Thyroid gland (tissue), 4 donors: ENCODE results near the gene MRPL51. TPM values are rescaled to one million over a fixed set of nuclear protein-coding genes. Genes with fewer than 3 reads are reported as not detected.

Source experiments
- DNase-seq, 2 donors: peaks; one replicate each; pipeline ENCODE4 v3.0.0-alpha.2; 2019
- H3K27ac ChIP-seq, 3 donors: fragments of 200-600 bp; sonication (generic); 1 replicate in 2 of 3; 2 replicates in 1 of 3; pipeline ENCODE4 v1.5.1; 2016 to 2019; ENCODE audit warnings: mild to moderate bottlenecking in 1 of 3, moderate library complexity in 1 of 3
- H3K27me3 ChIP-seq: fragments of 200-600 bp; sonication (generic); one replicate; pipeline ENCODE4 v1.5.1; 2019
- H3K36me3 ChIP-seq, 2 donors: fragments of 200-600 bp; sonication (generic); one replicate each; pipeline ENCODE4 v1.5.1; 2016 to 2019
- H3K4me1 ChIP-seq, 2 donors: fragments of 200-600 bp; sonication (generic); one replicate each; pipeline ENCODE4 v1.5.1; 2017 to 2019
- H3K4me3 ChIP-seq, 3 donors: fragments of 200-600 bp; sonication (generic); replicated peaks in 1 of 3; 1 replicate in 2 of 3; 2 replicates in 1 of 3; pipeline ENCODE4 v1.5.1; 2016; ENCODE audit warnings: mild to moderate bottlenecking in 1 of 3
- H3K9me3 ChIP-seq: fragments of 200-600 bp; sonication (generic); one replicate; pipeline ENCODE4 v1.5.1; 2017
- CTCF ChIP-seq, 6 experiments: fragments of 200-600 bp in 3 of 6; fragments of 450-650 bp in 3 of 6; sonication (generic) in 3 of 6; IDR thresholded peaks; one replicate each; pipeline ENCODE4 v1.5.1; 2016 to 2019; ENCODE audit warnings: antibody characterized with exemption in 6 of 6, mild to moderate bottlenecking in 2 of 6, inconsistent platforms in 1 of 6, moderate library complexity in 1 of 6
- POLR2A ChIP-seq, 2 donors: fragments of 450-650 bp; IDR thresholded peaks; one replicate each; pipeline ENCODE4 v1.6.1; 2017; ENCODE audit warnings: antibody characterized with exemption in 2 of 2, mild to moderate bottlenecking in 2 of 2, moderate library complexity in 1 of 2
- WGBS, 2 donors: methylation state at CpG; one replicate each; pipeline ENCODE4 v1.1.5; 2017; 5-methylcytosine and 5-hydroxymethylcytosine counted together
- intact Hi-C: fragments of 100-400 bp; cut with DNase I; formaldehyde crosslinking; loops from one replicate; pipeline ENCODE4 v1.15.1; 2023
- total RNA-seq, 4 donors: library from RNA; depleted of rRNA; stranded (reverse); fragments of >200 nt; gene quantifications; one replicate each; pipeline ENCODE4 v1.2.3, GENCODE V29; 2016

MRPL51 gene
- total RNA-seq: 10 to 100 TPM; 16.7 to 84.6 (median 46.9) TPM

DNA sequence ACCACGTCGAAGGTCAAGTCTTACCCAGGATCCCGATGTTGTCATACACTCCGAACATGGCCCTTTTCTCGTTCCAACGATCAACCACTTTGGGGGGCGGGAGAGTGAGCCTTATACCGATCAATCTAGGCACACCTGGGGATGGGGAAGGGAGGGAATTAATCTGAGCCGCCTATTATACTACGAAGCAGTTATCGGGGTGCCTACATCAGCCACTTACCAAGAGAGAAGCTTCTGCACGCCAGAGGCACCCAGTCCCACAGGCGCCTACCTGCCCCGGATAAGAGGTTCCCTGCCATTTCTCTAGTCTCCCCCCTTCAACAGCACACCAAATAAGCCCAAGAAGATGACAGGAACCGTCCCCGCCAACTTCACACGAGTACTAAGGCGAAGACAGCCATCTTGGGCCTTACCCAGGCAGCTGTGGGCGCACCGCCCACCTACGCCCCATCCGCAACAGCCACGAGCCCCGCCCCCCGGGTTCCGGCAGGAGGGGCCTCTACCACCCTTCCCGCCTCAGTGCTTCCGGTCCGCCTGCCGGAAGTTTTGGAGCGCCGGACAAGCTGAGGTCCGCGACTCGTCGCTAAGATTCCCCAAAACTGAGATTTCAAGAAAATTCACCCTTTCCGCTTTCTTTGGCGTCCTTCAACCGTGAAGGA lies at the start of gene MRPL51:
MRPL51 (minus strand) TSS at position 425 of the 659 bp plus-strand sequence; CDS start at position 299, 126 bp downstream.
- intact Hi-C loops: loop anchor here (2.0 kb wide), 1 partner anchor 44 kb away; no protein-coding TSS in a partner anchor
- no peaks in the 10 kb centered on the region for H3K9me3 ChIP-seq
- TF ChIP-seq POLR2A (IDR thresholded peaks at IDR 0.05) (peak; percentile 14 to 92), CTCF (IDR thresholded peaks at IDR 0.05) (no peak)

DNA sequence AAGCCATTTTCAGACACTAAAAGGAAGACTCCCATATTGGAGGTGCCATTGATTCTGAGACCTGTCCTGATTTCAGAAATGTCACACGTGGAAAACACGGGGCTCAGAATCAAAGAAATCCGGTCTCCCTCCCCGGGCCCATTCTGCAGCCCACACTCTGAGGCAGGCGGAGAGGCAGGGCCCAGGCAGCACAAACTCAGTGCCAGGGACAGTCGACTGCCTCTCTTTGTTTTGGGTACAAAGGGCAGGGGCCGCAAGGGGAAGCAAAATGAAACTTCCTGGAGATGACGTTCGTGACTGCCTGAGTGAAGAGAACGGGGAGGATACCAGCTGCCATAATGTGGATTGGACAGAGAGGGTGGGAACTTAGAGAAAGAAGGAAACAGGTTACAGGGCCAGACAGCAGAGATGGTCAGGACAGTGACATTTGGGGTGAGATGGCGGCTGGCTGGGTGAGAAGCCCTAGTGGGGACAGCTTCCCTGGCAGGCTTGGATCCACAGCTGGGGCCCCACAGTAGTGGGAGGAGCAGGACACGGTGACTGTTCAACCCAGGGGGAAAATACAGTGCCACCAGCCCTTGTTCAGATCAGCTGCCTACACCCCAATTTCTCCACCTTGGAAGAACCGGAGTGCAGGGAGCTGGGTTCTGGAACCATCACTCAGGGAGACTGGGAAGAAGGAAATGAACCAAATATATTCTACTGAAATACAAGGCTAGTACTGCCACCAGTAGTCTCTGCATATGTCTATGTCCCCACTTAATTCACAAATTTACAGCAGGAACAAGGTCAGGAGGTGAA lies 49.3 kb upstream of the MRPL51 start:
- TF ChIP-seq POLR2A (IDR thresholded peaks at IDR 0.05) (no peak), CTCF (IDR thresholded peaks at IDR 0.05) (no peak)
- peaks cover 11 to 13% of the 10 kb centered on the region in 2 donors for H3K36me3 ChIP-seq
- peaks cover 16 to 22% of the 10 kb centered on the region in 2 donors for H3K4me1 ChIP-seq
- no peak for DNase-seq
- WGBS, 2 donors: 81 to 84% methylated on average over 13 of the region's 13 CpGs
- no peaks in the 10 kb centered on the region for H3K27me3 ChIP-seq
- H3K4me3 ChIP-seq: no peak overlapping the region
- no peak overlapping the region for H3K27ac ChIP-seq
- intact Hi-C loops: no loop called here
- no peaks in the 10 kb centered on the region for H3K9me3 ChIP-seq

More for the DNA sequence above, at the start of gene MRPL51:
- H3K4me3 ChIP-seq: peak within 1 kb of the TSS; percentile 53 to 99 (median 82)
- H3K27me3 ChIP-seq: no peaks in the 10 kb centered on the region
- peak; percentile 98 for DNase-seq
- peaks cover 0 to 3% of the 10 kb centered on the region in 2 donors for H3K36me3 ChIP-seq
- peak within 1 kb of the TSS; percentile 71 to 98 (median 93) for H3K27ac ChIP-seq
- H3K4me1 ChIP-seq: peaks cover 15 to 18% of the 10 kb centered on the region in 2 donors
- 2% methylated on average over 29 to 33 of the region's 39 CpGs for WGBS, 2 donors

GRCh38 chr12:6541371-6542165 lies 48.5 kb upstream of the MRPL51 start:
- Histone ChIP-seq H3K4me3 (no peak overlapping the region), H3K9me3 (no peaks in the 10 kb centered on the region), H3K4me1 (peaks cover 16 to 28% of the 10 kb centered on the region in 2 donors), H3K36me3 (peaks cover 20 to 21% of the 10 kb centered on the region in 2 donors), H3K27me3 (no peaks in the 10 kb centered on the region), H3K27ac (peak overlapping the region in 2 of 3 donors; percentile 64 to 75)
- intact Hi-C loops: no loop called here
- 93 to 96% methylated on average over 16 to 20 of the region's 26 CpGs for WGBS, 2 donors
- DNase-seq: no peak
- no peak for TF ChIP-seq CTCF (IDR thresholded peaks at IDR 0.05)
- TF ChIP-seq POLR2A (IDR thresholded peaks at IDR 0.05): no peak

DNA sequence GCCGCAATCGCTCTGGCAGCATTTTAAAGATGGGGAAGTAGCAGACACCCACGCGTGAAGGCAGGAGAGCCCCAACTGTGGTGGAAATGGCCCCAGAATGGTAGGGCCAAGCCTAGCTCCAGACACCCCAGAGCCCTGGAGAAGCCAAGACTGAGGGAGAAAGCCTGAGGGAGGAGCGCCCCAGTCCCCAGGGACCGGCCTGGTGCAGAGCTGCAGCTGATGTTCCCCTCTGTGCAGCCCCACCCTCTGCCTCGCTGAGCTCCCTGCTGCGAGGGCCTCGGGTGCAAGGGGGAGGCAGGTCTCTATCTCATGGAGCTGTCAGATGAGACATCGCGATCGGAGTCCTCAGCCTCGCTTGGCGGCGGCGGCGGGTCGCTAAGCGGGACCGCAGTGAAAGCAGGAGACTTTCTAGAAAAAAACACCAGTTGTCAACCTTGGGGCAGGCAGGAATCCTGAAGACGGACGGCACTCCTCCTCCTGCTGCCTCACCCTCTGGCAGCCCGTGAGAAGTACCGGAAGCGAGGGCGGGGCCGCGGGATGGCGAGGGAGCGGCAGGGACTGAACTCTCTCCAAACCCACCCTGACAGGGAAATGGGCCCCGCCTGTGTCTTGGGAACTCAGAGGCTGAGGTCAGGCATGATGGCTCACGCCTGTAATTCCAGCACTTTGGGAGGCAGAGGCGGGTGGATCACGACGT lies 47.3 kb upstream of the MRPL51 start:
- no peaks in the 10 kb centered on the region for H3K27me3 ChIP-seq
- peak overlapping the region in 1 of 3 donors; percentile 3 for H3K4me3 ChIP-seq
- no peaks in the 10 kb centered on the region for H3K9me3 ChIP-seq
- H3K4me1 ChIP-seq: peaks cover 26 to 40% of the 10 kb centered on the region in 2 donors
- peak overlapping the region; percentile 39 to 75 (median 64) for H3K27ac ChIP-seq
- intact Hi-C loops: no loop called here
- peaks cover 24 to 30% of the 10 kb centered on the region in 2 donors for H3K36me3 ChIP-seq
- peak; percentile 91 to 92 for DNase-seq
- no peak for TF ChIP-seq POLR2A (IDR thresholded peaks at IDR 0.05)
- TF ChIP-seq CTCF (IDR thresholded peaks at IDR 0.05): no peak
- 18 to 31% methylated on average over 24 to 30 of the region's 35 CpGs for WGBS, 2 donors
